SJSA1 (cell line): ENCODE data around the gene SYCP2. TPM values are rescaled to one million over a fixed set of nuclear protein-coding genes. Genes with fewer than 3 reads are reported as not detected.
"Not testable (repeated sequence)": the region's sequence is repeated elsewhere in the genome, so short reads cannot be mapped to it uniquely, and the experiment has no call there.

ENCODE experiments used
- DNase-seq, 2 experiments: peaks; one replicate each; pipeline ENCODE4 v3.0.0-alpha.2; 2015 to 2020; ENCODE audit warnings: low spot score in 2 of 2, low read depth in 1 of 2
- H3K27ac ChIP-seq: fragments of 250-450 bp; sonication (Bioruptor Pico); 2 replicates; pipeline ENCODE4 v1.5.1; 2020; ENCODE audit warnings: mild to moderate bottlenecking, moderate library complexity
- H3K27me3 ChIP-seq: fragments of 250-450 bp; sonication (Bioruptor Pico); replicated peaks from 2 replicates; pipeline ENCODE4 v1.5.1; 2020; ENCODE audit warnings: mild to moderate bottlenecking, moderate library complexity
- H3K36me3 ChIP-seq: fragments of 250-450 bp; sonication (Bioruptor Pico); 2 replicates; pipeline ENCODE4 v1.5.1; 2020; ENCODE audit warnings: mild to moderate bottlenecking
- H3K4me1 ChIP-seq: fragments of 250-450 bp; sonication (Bioruptor Pico); replicated peaks from 2 replicates; pipeline ENCODE4 v1.6.1; 2021; ENCODE audit warnings: mild to moderate bottlenecking
- H3K4me3 ChIP-seq: fragments of 250-450 bp; sonication (Bioruptor Pico); 2 replicates; pipeline ENCODE4 v1.5.1; 2020; ENCODE audit warnings: mild to moderate bottlenecking
- H3K9me3 ChIP-seq: fragments of 250-450 bp; sonication (Bioruptor Pico); replicated peaks from 2 replicates; pipeline ENCODE4 v1.5.1; 2020; ENCODE audit warnings: mild to moderate bottlenecking
- total RNA-seq: library from RNA; depleted of rRNA; stranded (reverse); fragments of >200 nt; shearing (Covaris generic); gene quantifications from 2 replicates; pipeline ENCODE4 v1.2.3, GENCODE V29; 2014

SYCP2 gene
- total RNA-seq, 1 experiment from 2014 or later, result 2.6 TPM

DNA sequence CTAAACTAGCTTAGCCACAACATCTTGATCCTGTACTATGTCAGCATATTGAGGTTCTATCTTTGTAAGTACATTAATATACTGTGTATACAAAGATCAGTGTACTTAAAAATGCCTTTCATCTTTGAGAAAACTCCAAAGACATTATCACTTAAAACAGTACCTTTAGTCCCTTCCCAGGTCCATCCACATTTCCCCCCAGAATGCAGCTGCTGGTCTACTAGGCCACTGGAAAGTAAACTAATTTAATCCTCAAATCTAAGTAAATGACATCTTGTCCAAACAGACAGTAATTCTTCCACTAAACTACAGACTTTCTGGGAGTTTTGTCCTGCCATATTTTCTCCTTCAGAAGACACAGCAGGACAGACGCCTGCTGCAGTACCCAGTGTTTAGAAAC, 68.7 kb downstream of the SYCP2 start:
- DNase-seq, result no peak
- no peaks in the 10 kb centered on the region for H3K9me3 ChIP-seq
- H3K36me3 ChIP-seq, result no peaks in the 10 kb centered on the region
- no peak overlapping the region for H3K4me3 ChIP-seq
- H3K4me1 ChIP-seq, result no peaks in the 10 kb centered on the region
- H3K27ac ChIP-seq, result no peak overlapping the region
- no peaks in the 10 kb centered on the region for H3K27me3 ChIP-seq

- DNase-seq, result no peak
- H3K4me1 ChIP-seq, result no peaks in the 10 kb centered on the region
Observed at GRCh38 chr20:59863058-59863457, 70.4 kb downstream of the SYCP2 start.

GRCh38 chr20:59861401-59861800, 72.0 kb downstream of the SYCP2 start:
- Histone ChIP-seq H3K9me3 (no peaks in the 10 kb centered on the region), H3K4me1 (no peaks in the 10 kb centered on the region), H3K36me3 (no peaks in the 10 kb centered on the region), H3K27me3 (no peaks in the 10 kb centered on the region), H3K4me3 (no peak overlapping the region), H3K27ac (no peak overlapping the region)
- DNase-seq, result no peak

More at GRCh38 chr20:59863058-59863457, 70.4 kb downstream of the SYCP2 start:
- H3K27ac ChIP-seq, result no peak overlapping the region
- H3K9me3 ChIP-seq, result no peaks in the 10 kb centered on the region
- no peaks in the 10 kb centered on the region for H3K36me3 ChIP-seq
- H3K4me3 ChIP-seq, result no peak overlapping the region
- H3K27me3 ChIP-seq, result no peaks in the 10 kb centered on the region

- H3K27ac ChIP-seq, result no peak overlapping the region
- H3K36me3 ChIP-seq, result no peaks in the 10 kb centered on the region
- H3K9me3 ChIP-seq, result no peaks in the 10 kb centered on the region
- H3K4me3 ChIP-seq, result no peak overlapping the region
- no peaks in the 10 kb centered on the region for H3K27me3 ChIP-seq
- H3K4me1 ChIP-seq, result no peaks in the 10 kb centered on the region
- DNase-seq, result no peak
Observed at GRCh38 chr20:59858425-59858824, 75.0 kb downstream of the SYCP2 start.

GRCh38 chr20:59857966-59858365, 75.5 kb downstream of the SYCP2 start:
- no peak overlapping the region for H3K4me3 ChIP-seq
- no peaks in the 10 kb centered on the region for H3K27me3 ChIP-seq
- no peak for DNase-seq
- no peaks in the 10 kb centered on the region for H3K9me3 ChIP-seq
- no peak overlapping the region for H3K27ac ChIP-seq
- no peaks in the 10 kb centered on the region for H3K4me1 ChIP-seq
- no peaks in the 10 kb centered on the region for H3K36me3 ChIP-seq

- H3K27ac ChIP-seq, H3K4me3 ChIP-seq, H3K9me3 ChIP-seq, DNase-seq, H3K4me1 ChIP-seq, H3K27me3 ChIP-seq, H3K36me3 ChIP-seq: not testable (repeated sequence)
Observed at GRCh38 chr20:59856941-59857340, 76.5 kb downstream of the SYCP2 start.

DNA sequence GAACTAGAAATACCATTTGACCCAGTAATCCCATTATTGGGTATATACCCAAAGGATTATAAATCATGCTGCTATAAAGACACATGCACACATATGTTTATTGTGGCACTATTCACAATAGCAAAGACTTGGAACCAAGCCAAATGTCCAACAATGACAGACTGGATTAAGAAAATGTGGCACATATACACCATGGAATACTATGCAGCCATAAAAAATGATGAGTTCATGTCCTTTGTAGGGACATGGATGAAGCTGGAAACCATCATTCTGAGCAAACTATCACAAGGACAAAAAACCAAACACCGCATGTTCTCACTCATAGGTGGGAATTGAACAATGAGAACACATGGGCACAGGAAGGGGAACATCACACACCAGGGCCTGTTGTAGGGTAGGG, 76.9 kb downstream of the SYCP2 start:
- not testable (repeated sequence) for H3K27me3 ChIP-seq

DNA sequence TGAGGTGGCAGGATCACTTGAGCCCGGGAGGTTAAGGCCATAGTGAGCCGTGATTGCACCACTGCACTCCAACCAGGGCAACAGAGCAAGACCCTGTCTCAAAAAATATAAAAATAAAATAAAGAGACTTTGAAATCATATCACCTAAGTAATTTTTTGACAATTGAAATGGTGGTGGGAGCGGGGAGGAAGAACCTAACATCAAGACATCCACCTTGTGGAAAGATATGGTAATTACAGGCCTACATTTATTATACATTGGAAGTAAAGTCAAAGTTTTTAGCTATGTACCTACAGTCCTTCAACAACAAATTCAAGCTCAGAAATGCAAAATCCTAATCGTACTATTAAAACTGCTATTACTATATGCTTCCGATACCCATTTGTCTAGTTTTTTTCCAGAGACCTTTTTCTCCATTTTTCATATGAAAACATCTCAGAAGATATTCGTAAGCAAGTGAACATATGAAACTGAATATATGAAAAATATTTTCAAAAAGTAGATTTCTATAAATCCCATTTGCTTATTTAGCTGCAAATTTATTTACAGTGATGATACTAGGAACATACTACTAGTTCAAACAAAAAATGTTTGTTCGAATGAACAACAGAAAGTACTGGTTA, 83.3 kb downstream of the SYCP2 start:
- no peaks in the 10 kb centered on the region for H3K4me1 ChIP-seq
- H3K9me3 ChIP-seq, result no peaks in the 10 kb centered on the region
- DNase-seq, result peak in 1 of 2 experiments; percentile 8
- no peak overlapping the region for H3K4me3 ChIP-seq
- no peak overlapping the region for H3K27ac ChIP-seq
- H3K36me3 ChIP-seq, result no peaks in the 10 kb centered on the region
- H3K27me3 ChIP-seq, result no peaks in the 10 kb centered on the region

More for the DNA sequence above, 76.9 kb downstream of the SYCP2 start:
- not testable (repeated sequence) for H3K27ac ChIP-seq, H3K4me1 ChIP-seq, H3K4me3 ChIP-seq, DNase-seq, H3K9me3 ChIP-seq, H3K36me3 ChIP-seq

GRCh38 chr20:59848182-59848581, 85.3 kb downstream of the SYCP2 start:
- DNase-seq, result no peak
- Histone ChIP-seq H3K36me3 (no peaks in the 10 kb centered on the region), H3K4me1 (no peaks in the 10 kb centered on the region), H3K9me3 (no peaks in the 10 kb centered on the region), H3K27ac (no peak overlapping the region), H3K4me3 (no peak overlapping the region), H3K27me3 (no peaks in the 10 kb centered on the region; the same call in 1 of the 2 replicates)

DNA sequence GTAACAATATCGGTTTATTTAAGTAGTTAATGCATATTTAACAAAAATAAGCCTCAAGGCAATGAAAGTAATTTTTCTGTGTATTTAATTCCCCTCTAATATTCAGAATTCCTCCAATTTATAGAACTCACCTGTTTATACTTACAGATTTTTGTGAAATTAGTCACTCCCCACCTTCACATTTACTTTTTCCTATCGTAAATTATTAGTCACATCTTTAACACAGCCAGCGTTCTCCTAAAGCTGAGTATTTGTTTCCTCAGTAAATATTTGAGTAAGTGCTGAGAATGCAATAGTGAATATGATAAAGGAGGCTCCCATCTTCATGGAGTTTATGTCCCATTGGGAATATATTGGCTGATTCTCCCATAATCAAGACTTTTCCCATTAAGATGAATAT, 88.0 kb downstream of the SYCP2 start:
- no peaks in the 10 kb centered on the region for H3K4me1 ChIP-seq
- H3K36me3 ChIP-seq, result no peaks in the 10 kb centered on the region
- H3K4me3 ChIP-seq, result no peak overlapping the region
- no peak for DNase-seq
- no peak overlapping the region for H3K27ac ChIP-seq
- peaks cover 6% of the 10 kb centered on the region; the same call in 1 of the 2 replicates for H3K27me3 ChIP-seq
- H3K9me3 ChIP-seq, result no peaks in the 10 kb centered on the region

DNA sequence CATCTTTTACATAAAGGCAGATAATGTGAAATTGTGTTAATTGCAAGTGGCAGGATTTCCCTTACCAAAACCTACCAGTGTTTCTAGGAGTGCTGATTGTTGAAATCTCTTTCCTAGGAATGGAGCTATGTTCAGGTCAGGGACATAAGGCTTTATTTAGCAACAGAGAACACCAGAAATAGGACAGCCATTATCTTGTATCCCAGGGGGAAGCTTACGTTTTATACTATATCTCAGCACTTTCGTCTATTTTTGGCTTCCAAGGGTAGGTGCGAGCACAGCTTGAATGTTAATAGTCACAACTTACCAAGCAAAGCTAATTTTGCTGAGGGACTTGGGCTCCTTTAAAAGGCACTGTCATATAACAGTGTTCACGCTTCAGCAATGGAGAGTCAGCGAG, 94.0 kb downstream of the SYCP2 start:
- Histone ChIP-seq H3K4me3 (no peak overlapping the region), H3K9me3 (no peaks in the 10 kb centered on the region), H3K36me3 (no peaks in the 10 kb centered on the region), H3K27me3 (peaks cover 31% of the 10 kb centered on the region), H3K4me1 (peaks cover 15% of the 10 kb centered on the region), H3K27ac (no peak overlapping the region)
- no peak for DNase-seq

- H3K27me3 ChIP-seq, result peaks cover 31% of the 10 kb centered on the region
- H3K4me1 ChIP-seq, result peaks cover 15% of the 10 kb centered on the region
- H3K27ac ChIP-seq, result no peak overlapping the region
- no peaks in the 10 kb centered on the region for H3K36me3 ChIP-seq
- no peaks in the 10 kb centered on the region for H3K9me3 ChIP-seq
- no peak overlapping the region for H3K4me3 ChIP-seq
- DNase-seq, result no peak
Observed at GRCh38 chr20:59837623-59838394, 95.6 kb downstream of the SYCP2 start.

- Histone ChIP-seq H3K27ac (no peak overlapping the region), H3K36me3 (no peaks in the 10 kb centered on the region), H3K4me1 (peaks cover 15% of the 10 kb centered on the region), H3K9me3 (no peaks in the 10 kb centered on the region), H3K4me3 (no peak overlapping the region), H3K27me3 (peaks cover 31% of the 10 kb centered on the region)
- no peak for DNase-seq
Observed at GRCh38 chr20:59836767-59837166, 96.7 kb downstream of the SYCP2 start.
